Measurements from ENCODE around the gene ZNF33B. TPM values are rescaled to one million over a fixed set of nuclear protein-coding genes. Genes with fewer than 3 reads are reported as not detected.
"Not testable (repeated sequence)": the region's sequence is repeated elsewhere in the genome, so short reads cannot be mapped to it uniquely, and the experiment has no call there.

Gene ZNF33B
- 10 to 100 TPM; 38.7 to 47.8 (median 47.1) TPM for polyA plus RNA-seq (ENCODE audit: insufficient read length in 3 of 3)
- long read RNA-seq, donor 1, full-length matches to known transcripts: 1 of 1 reads
- long read RNA-seq, donor 1, partial matches to known transcripts: 0 of 1 reads
- long read RNA-seq, donor 1, other reads (novel, unspliced or antisense): 0 of 1 reads
- long read RNA-seq, donor 2: 0 reads
- long read RNA-seq, donor 3, full-length matches to known transcripts: 3 of 3 reads
- long read RNA-seq, donor 3, partial matches to known transcripts: 0 of 3 reads
- long read RNA-seq, donor 3, other reads (novel, unspliced or antisense): 0 of 3 reads
- long read RNA-seq, donor 4, partial matches to known transcripts: 7 of 8 reads
- long read RNA-seq, donor 4, other reads (novel, unspliced or antisense): 0 of 8 reads
- long read RNA-seq, donor 5: 0 reads
- long read RNA-seq, donor 6, full-length matches to known transcripts: 3 of 3 reads
- long read RNA-seq, donor 6, partial matches to known transcripts: 0 of 3 reads
- long read RNA-seq, donor 6, other reads (novel, unspliced or antisense): 0 of 3 reads
- long read RNA-seq, donor 7, full-length matches to known transcripts: 2 of 2 reads
- long read RNA-seq, donor 7, partial matches to known transcripts: 0 of 2 reads
- long read RNA-seq, donor 7, other reads (novel, unspliced or antisense): 0 of 2 reads
- long read RNA-seq, donor 8, full-length matches to known transcripts: 8 of 24 reads
- long read RNA-seq, donor 8, partial matches to known transcripts: 0 of 24 reads
- long read RNA-seq, donor 8, other reads (novel, unspliced or antisense): 16 of 24 reads
- long read RNA-seq, donor 9: 0 reads
- long read RNA-seq, donor 10, full-length matches to known transcripts: 2 of 2 reads
- long read RNA-seq, donor 10, partial matches to known transcripts: 0 of 2 reads
- long read RNA-seq, donor 10, other reads (novel, unspliced or antisense): 0 of 2 reads
- long read RNA-seq, donor 11, partial matches to known transcripts: 0 of 1 reads
- long read RNA-seq, donor 11, other reads (novel, unspliced or antisense): 0 of 1 reads
- long read RNA-seq, donor 12, full-length matches to known transcripts: 2 of 2 reads
- long read RNA-seq, donor 12, partial matches to known transcripts: 0 of 2 reads
- long read RNA-seq, donor 12, other reads (novel, unspliced or antisense): 0 of 2 reads
- long read RNA-seq, donor 13: 0 reads
- long read RNA-seq, donor 14, full-length matches to known transcripts: 3 of 3 reads
- long read RNA-seq, donor 14, partial matches to known transcripts: 0 of 3 reads
- long read RNA-seq, donor 14, other reads (novel, unspliced or antisense): 0 of 3 reads
- long read RNA-seq, donor 15, full-length matches to known transcripts: 2 of 2 reads
- long read RNA-seq, donor 15, partial matches to known transcripts: 0 of 2 reads
- long read RNA-seq, donor 15, other reads (novel, unspliced or antisense): 0 of 2 reads
- long read RNA-seq, donor 16, full-length matches to known transcripts: 5 of 22 reads
- long read RNA-seq, donor 16, partial matches to known transcripts: 0 of 22 reads
- long read RNA-seq, donor 16, other reads (novel, unspliced or antisense): 17 of 22 reads

GRCh38 chr10:42638055-42638820, at the start of gene ZNF33B:
TSS of gene ZNF33B (minus strand) at chr10:42638570. CDS start at chr10:42636928, 1,642 bp downstream.
- peak; percentile 83 to 93 (median 89) for DNase-seq (ENCODE audit: extremely low read depth in 1 of 11, low read depth in 9 of 11, low spot score in 4 of 11)

GRCh38 chr10:42684517-42684916, 46.1 kb upstream of the ZNF33B start:
- DNase-seq (ENCODE audit: extremely low read depth in 1 of 11, low read depth in 9 of 11, low spot score in 4 of 11): no peak

- DNase-seq (ENCODE audit: extremely low read depth in 1 of 11, low read depth in 9 of 11, low spot score in 4 of 11): no peak
These were observed 41.9 kb upstream of the ZNF33B start for GRCh38 chr10:42680267-42680666.

- not testable (repeated sequence) for DNase-seq (ENCODE audit: extremely low read depth in 1 of 11, low read depth in 9 of 11, low spot score in 4 of 11)
These were observed 27.0 kb upstream of the ZNF33B start for GRCh38 chr10:42665181-42665979.

- no peak for DNase-seq (ENCODE audit: extremely low read depth in 1 of 11, low read depth in 9 of 11, low spot score in 4 of 11)
These were observed 16.0 kb upstream of the ZNF33B start for GRCh38 chr10:42654419-42654818.

- DNase-seq (ENCODE audit: extremely low read depth in 1 of 11, low read depth in 9 of 11, low spot score in 4 of 11): no peak
These were observed 14.5 kb upstream of the ZNF33B start for GRCh38 chr10:42652858-42653257.

GRCh38 chr10:42650374-42650773, 12.0 kb upstream of the ZNF33B start:
- no peak for DNase-seq (ENCODE audit: extremely low read depth in 1 of 11, low read depth in 9 of 11, low spot score in 4 of 11)

GRCh38 chr10:42648512-42648911, 10.1 kb upstream of the ZNF33B start:
- no peak for DNase-seq (ENCODE audit: extremely low read depth in 1 of 11, low read depth in 9 of 11, low spot score in 4 of 11)

- peak in 6 of 11 donors; percentile 13 to 60 (median 36) for DNase-seq (ENCODE audit: extremely low read depth in 1 of 11, low read depth in 9 of 11, low spot score in 4 of 11)
These were observed 8.6 kb upstream of the ZNF33B start for GRCh38 chr10:42646687-42647640.

GRCh38 chr10:42646214-42646613, 7.8 kb upstream of the ZNF33B start:
- no peak for DNase-seq (ENCODE audit: extremely low read depth in 1 of 11, low read depth in 9 of 11, low spot score in 4 of 11)

GRCh38 chr10:42645516-42645915, 7.1 kb upstream of the ZNF33B start:
- no peak for DNase-seq (ENCODE audit: extremely low read depth in 1 of 11, low read depth in 9 of 11, low spot score in 4 of 11)

GRCh38 chr10:42645103-42645502, 6.7 kb upstream of the ZNF33B start:
- DNase-seq (ENCODE audit: extremely low read depth in 1 of 11, low read depth in 9 of 11, low spot score in 4 of 11): no peak

GRCh38 chr10:42640610-42641229, 2.4 kb upstream of the ZNF33B start:
- no peak for DNase-seq (ENCODE audit: extremely low read depth in 1 of 11, low read depth in 9 of 11, low spot score in 4 of 11)

- DNase-seq (ENCODE audit: extremely low read depth in 1 of 11, low read depth in 9 of 11, low spot score in 4 of 11): no peak
These were observed 476 bp upstream of the ZNF33B start for GRCh38 chr10:42638821-42639270.

GRCh38 chr10:42637648-42638054, 719 bp downstream of the ZNF33B start:
- no peak for DNase-seq (ENCODE audit: extremely low read depth in 1 of 11, low read depth in 9 of 11, low spot score in 4 of 11)
